HG02973 (cell line): ENCODE data around the gene SIRT6.
"Not testable (repeated sequence)": the region's sequence is repeated elsewhere in the genome, so short reads cannot be mapped to it uniquely, and the experiment has no call there.

Source experiments
- ATAC-seq: cut with Tn5 transposase; IDR thresholded peaks from one replicate; pipeline ENCODE4 v1.9.1; 2021; ENCODE audit warnings: moderate library complexity; ENCODE audit not compliant: unreplicated experiment

SIRT6 gene

GRCh38 chr19:4138445-4138844, 43.9 kb downstream of the SIRT6 start:
- no peak for ATAC-seq

GRCh38 chr19:4136680-4137088, 45.7 kb downstream of the SIRT6 start:
- ATAC-seq = no peak

DNA sequence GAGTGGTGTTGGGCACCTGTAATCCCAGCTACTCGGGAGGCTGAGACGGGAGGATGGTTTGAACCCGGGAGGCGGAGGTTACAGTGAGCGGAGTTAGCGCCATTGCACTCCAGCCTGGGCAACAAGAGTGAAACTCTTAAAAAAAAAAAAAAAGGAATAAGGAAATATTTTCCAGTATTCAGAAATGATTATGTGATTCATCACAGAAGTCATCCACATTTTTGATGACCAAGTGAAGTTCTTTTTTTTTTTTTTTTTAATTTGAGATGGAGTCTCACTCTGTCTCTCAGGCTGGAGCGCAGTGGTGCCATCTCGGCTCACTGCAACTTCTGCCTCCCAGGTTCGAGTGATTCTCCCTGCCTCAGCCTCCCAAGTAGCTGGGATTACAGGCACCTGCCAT, 47.0 kb downstream of the SIRT6 start:
- not testable (repeated sequence) for ATAC-seq

- no peak for ATAC-seq
These were observed 48.0 kb downstream of the SIRT6 start for GRCh38 chr19:4134351-4134750.

DNA sequence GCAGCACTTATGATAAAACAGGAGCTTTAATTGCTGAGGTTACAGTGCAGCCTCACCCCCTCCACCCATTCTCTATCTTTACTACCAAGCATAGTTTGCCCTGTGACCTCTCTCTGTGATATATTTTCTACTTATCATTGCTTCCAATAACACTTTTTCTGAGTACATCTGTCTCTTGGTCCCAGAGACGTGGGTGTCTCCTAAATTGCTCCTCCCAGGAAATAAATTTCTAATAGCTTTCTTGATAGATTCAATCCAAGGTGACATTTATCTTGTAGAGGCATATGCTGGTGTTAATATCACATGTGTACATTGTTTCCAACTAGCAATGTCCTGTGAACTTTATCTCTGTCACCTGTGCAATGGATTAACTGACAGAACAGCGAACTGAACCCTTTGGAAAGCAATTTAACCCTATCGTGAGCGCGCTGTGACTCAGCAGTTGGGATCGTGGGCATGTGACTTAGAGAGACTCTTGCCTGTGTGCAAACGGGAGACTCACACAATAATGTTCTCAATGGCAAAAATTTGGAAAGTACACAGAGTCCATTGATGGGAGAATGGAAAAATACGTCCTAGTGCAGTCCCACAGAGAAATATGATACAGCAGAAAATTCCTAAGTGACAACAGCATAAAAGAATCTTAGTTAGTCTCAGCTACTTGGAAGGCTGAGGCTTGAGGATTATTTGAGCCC, 51.5 kb downstream of the SIRT6 start:
- ATAC-seq = no peak

- ATAC-seq = not testable (repeated sequence)
These were observed 53.3 kb downstream of the SIRT6 start for GRCh38 chr19:4129050-4129449.

GRCh38 chr19:4127322-4127721, 55.0 kb downstream of the SIRT6 start:
- not testable (repeated sequence) for ATAC-seq

DNA sequence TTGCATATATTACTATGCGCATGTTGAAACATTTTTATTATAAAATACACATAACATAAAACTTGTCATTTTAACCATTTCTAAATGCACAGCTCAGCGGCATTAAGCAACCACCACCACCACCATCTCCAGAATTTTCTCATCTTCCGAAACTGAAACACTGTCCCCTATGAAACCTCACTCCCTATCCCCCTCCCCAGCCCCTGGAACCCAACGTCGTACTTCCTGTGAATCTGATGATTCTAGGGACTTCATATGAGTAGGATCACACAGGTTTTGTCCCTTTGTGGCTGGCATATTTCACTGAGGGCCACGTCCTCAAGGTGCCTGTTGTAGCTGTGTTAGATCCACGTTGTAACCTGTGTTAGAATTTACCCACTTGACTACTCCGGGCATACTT, 57.7 kb downstream of the SIRT6 start:
- ATAC-seq = no peak
